Caco-2 (cell line): ENCODE measurements around the gene CCDC9. TPM values are rescaled to one million over a fixed set of nuclear protein-coding genes. Genes with fewer than 3 reads are reported as not detected.
"Not testable (repeated sequence)": the region's sequence is repeated elsewhere in the genome, so short reads cannot be mapped to it uniquely, and the experiment has no call there.

Experiments used
- BruUV-seq: library from RNA; stranded (reverse); fragments of 400-500 nt; replicated peaks from 2 replicates; lab custom pipeline; 2021; lab: Mats Ljungman, UMichigan
- CTCF ChIA-PET: fragments of 300-600 bp; sonication (Branson Sonifier 250); formaldehyde crosslinking; loops from one replicate; lab custom pipeline; 2022; ENCODE audit warnings: antibody characterized with exemption; lab: Charles Lee
- POLR2A ChIA-PET: fragments of 300-600 bp; sonication (Branson Sonifier 250); formaldehyde crosslinking; loops from one replicate; lab custom pipeline; 2022; ENCODE audit warnings: antibody characterized with exemption; lab: Charles Lee
- DNase-seq, 2 experiments: peaks; one replicate each; pipeline versions ENCODE4 v3.0.0 to v3.0.0-alpha.2; 2020 to 2022
- H3K27me3 ChIP-seq: replicated peaks from 2 replicates; pipeline ENCODE4 v1.6.0; 2011; ENCODE audit warnings: low read length; ENCODE audit not compliant: control insufficient read depth, insufficient read depth
- H3K36me3 ChIP-seq: 2 replicates; pipeline ENCODE4 v1.5.1; 2011; ENCODE audit warnings: low read length; ENCODE audit not compliant: control insufficient read depth, insufficient read depth
- H3K4me1 ChIP-seq: fragments of 250-450 bp; sonication (Bioruptor Pico); 2 replicates; pipeline ENCODE4 v1.5.1; 2020; ENCODE audit warnings: mild to moderate bottlenecking
- H3K4me3 ChIP-seq: 2 replicates; pipeline ENCODE4 v1.5.1; 2011; ENCODE audit warnings: low read depth, mild to moderate bottlenecking, control low read depth, low read length
- H3K9me3 ChIP-seq: fragments of 250-450 bp; sonication (Bioruptor Pico); 2 replicates; pipeline ENCODE4 v1.5.1; 2020; ENCODE audit warnings: mild to moderate bottlenecking, moderate library complexity
- H3K27ac Mint-ChIP-seq: one replicate; pipeline ENCODE4 v1.8.0; 2022; ENCODE audit warnings: mixed read lengths; ENCODE audit not compliant: unreplicated experiment
- H3K27me3 Mint-ChIP-seq: one replicate; pipeline ENCODE4 v1.8.0; 2022; ENCODE audit warnings: mixed read lengths; ENCODE audit not compliant: insufficient read depth, unreplicated experiment
- H3K36me3 Mint-ChIP-seq: one replicate; pipeline ENCODE4 v1.8.0; 2022; ENCODE audit warnings: mild to moderate bottlenecking, mixed read lengths; ENCODE audit not compliant: insufficient read depth, unreplicated experiment
- H3K4me1 Mint-ChIP-seq: one replicate; pipeline ENCODE4 v1.8.0; 2022; ENCODE audit warnings: low read depth, mixed read lengths; ENCODE audit not compliant: unreplicated experiment
- H3K4me3 Mint-ChIP-seq: one replicate; pipeline ENCODE4 v1.8.0; 2022; ENCODE audit warnings: mild to moderate bottlenecking, moderate library complexity, mixed read lengths; ENCODE audit not compliant: unreplicated experiment
- H3K9me3 Mint-ChIP-seq: one replicate; pipeline ENCODE4 v1.8.0; 2022; ENCODE audit warnings: mixed read lengths; ENCODE audit not compliant: unreplicated experiment
- intact Hi-C: fragments of 100-400 bp; cut with micrococcal nuclease; formaldehyde crosslinking; loops from one replicate; pipeline ENCODE4 v1.10.0; 2022; ENCODE audit not compliant: unreplicated experiment
- total RNA-seq: library from RNA; stranded (reverse); gene quantifications from 2 replicates; pipeline ENCODE4 v1.2.3, GENCODE V29; 2022
- TF ChIP-seq, protein P1 (sequence below), 2 experiments: fragments of 200-600 bp in 1 of 2; IDR thresholded peaks; 1 replicate in 1 of 2; 2 replicates in 1 of 2; pipeline versions ENCODE4 v1.5.1 to v1.8.0; 2011 to 2022; ENCODE audit warnings: antibody characterized with exemption in 1 of 2, control low read depth in 1 of 2, inconsistent platforms in 1 of 2, low read depth in 1 of 2, low read length in 1 of 2, mild to moderate bottlenecking in 1 of 2, moderate library complexity in 1 of 2; ENCODE audit not compliant: insufficient read depth in 1 of 2, severe bottlenecking in 1 of 2, unreplicated experiment in 1 of 2

The CCDC9 gene
- total RNA-seq, 1 experiment from 2014 or later: 43.1 TPM

DNA sequence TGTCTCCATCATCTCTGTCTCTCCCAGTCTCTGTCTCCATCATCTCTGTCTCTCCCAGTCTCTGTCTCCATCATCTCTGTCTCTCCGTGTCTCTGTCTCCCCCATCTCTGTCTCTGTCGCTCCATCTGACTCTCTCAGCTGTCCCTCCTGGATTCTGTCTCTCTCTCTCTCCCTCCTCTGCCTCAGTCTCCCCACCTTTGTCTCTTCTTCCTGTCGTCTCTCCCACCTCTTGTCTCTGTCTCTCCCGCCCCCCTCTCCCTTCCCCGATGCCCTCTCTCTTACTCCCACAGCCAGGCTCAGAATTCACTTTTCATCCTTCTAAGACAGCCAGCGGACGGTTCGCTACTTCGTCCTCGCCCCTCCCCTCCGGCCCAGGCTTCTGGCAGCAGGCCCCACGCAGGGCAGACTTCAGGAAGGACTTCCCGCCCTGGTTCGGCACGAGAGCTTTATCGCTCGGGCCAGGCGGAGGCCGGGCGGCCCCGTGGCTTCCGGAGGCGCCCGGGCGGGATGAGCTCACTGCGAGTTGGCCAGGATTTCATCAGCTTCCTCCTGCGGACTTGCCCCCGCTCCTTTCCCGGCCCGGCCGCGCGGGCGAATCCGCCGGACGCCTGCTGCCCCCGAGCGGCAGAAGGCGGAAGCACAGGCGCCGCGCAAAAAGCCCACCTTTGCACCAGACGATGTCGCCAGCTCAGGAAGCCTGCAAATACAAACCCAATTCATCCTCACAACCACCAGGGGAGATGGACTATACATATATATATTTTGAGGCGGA lies 12.4 kb upstream of the CCDC9 start:
- Mint-ChIP-seq H3K4me3 (no peak overlapping the region), H3K27me3 (no peaks in the 10 kb centered on the region), H3K27ac (no peak overlapping the region), H3K9me3 (no peaks in the 10 kb centered on the region), H3K4me1 (no peaks in the 10 kb centered on the region), H3K36me3 (no peaks in the 10 kb centered on the region)
- TF ChIP-seq, protein P1, sequence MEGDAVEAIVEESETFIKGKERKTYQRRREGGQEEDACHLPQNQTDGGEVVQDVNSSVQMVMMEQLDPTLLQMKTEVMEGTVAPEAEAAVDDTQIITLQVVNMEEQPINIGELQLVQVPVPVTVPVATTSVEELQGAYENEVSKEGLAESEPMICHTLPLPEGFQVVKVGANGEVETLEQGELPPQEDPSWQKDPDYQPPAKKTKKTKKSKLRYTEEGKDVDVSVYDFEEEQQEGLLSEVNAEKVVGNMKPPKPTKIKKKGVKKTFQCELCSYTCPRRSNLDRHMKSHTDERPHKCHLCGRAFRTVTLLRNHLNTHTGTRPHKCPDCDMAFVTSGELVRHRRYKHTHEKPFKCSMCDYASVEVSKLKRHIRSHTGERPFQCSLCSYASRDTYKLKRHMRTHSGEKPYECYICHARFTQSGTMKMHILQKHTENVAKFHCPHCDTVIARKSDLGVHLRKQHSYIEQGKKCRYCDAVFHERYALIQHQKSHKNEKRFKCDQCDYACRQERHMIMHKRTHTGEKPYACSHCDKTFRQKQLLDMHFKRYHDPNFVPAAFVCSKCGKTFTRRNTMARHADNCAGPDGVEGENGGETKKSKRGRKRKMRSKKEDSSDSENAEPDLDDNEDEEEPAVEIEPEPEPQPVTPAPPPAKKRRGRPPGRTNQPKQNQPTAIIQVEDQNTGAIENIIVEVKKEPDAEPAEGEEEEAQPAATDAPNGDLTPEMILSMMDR (IDR thresholded peaks at IDR 0.05; ENCODE audit: insufficient read depth in 1 of 2, low read depth in 1 of 2, low read length in 1 of 2, severe bottlenecking in 1 of 2, unreplicated experiment in 1 of 2): peak; percentile 98
- BruUV-seq: no TSS peak
- Histone ChIP-seq H3K4me3 (peak overlapping the region; percentile 51), H3K9me3 (no peaks in the 10 kb centered on the region), H3K4me1 (peaks cover 14% of the 10 kb centered on the region), H3K36me3 (no peaks in the 10 kb centered on the region), H3K27me3 (no peaks in the 10 kb centered on the region)
- intact Hi-C loops: loop anchor here (1.0 to 5.0 kb wide), 4 partner anchors 16 to 112 kb away; partner anchors contain the start of gene SAE1
- DNase-seq: peak; percentile 95 to 99
- POLR2A ChIA-PET: interaction anchor here (0.5 to 2.5 kb wide), 18 partner anchors 11 to 424 kb away, joined by 3 to 55 read pairs (median 8); partner anchors contain the start of genes CCDC9, DHX34, INAFM1 and SAE1
- CTCF ChIA-PET: interaction anchor here (0.6 to 4.5 kb wide), 40 partner anchors 9 to 384 kb away, joined by 3 to 234 read pairs (median 5); partner anchors contain the start of genes BBC3, CCDC9, DHX34 and INAFM1

DNA sequence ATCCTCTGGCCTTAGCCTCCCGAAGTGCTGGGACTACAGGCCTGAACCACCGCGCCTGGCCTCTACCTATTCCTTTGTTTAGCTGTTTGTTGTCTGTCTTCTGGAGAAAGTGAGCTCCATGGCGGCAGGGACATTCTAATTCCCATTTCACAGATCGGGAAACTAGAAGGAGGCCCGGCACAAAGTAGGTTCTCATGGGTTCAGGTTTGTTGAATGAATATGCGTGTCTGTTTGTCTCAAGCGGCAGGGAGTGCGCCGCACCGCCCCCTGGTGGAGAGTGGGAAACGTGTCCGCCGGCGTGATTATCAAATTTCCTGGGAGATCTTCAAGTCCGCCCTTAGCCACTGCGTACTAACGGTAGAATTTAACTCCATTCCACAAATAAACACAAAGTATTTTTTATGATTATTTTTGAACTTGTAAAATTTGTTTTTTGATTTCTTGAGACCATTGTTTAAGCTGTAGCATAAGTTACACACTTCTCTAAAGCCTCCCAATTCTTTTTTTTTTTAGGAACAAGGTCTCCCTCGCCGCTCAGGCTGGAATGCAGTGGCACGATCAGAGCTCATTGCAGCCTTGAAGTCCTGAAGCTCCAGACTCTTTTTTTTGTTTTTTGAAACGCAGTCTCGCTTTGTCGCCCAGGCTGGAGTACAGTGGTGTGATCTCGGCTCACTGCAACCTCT lies 8.9 kb upstream of the CCDC9 start:
- DNase-seq: peak in 1 of 2 experiments; percentile 82
- H3K27ac Mint-ChIP-seq: no peak overlapping the region
- no peak overlapping the region for H3K4me3 Mint-ChIP-seq
- no peaks in the 10 kb centered on the region for H3K9me3 Mint-ChIP-seq
- peaks cover 10% of the 10 kb centered on the region for H3K4me1 Mint-ChIP-seq
- H3K9me3 ChIP-seq: no peaks in the 10 kb centered on the region
- BruUV-seq: no TSS peak
- H3K4me1 ChIP-seq: peaks cover 3% of the 10 kb centered on the region; the same call in 1 of the 2 replicates
- H3K27me3 ChIP-seq: no peaks in the 10 kb centered on the region
- POLR2A ChIA-PET: no interaction called here
- H3K36me3 Mint-ChIP-seq: peaks cover 13% of the 10 kb centered on the region
- TF ChIP-seq, protein P1 (IDR thresholded peaks at IDR 0.05; ENCODE audit: insufficient read depth in 1 of 2, low read depth in 1 of 2, low read length in 1 of 2, severe bottlenecking in 1 of 2, unreplicated experiment in 1 of 2): peak; percentile 84 to 95
- H3K4me3 ChIP-seq: no peak overlapping the region
- H3K27me3 Mint-ChIP-seq: no peaks in the 10 kb centered on the region
- CTCF ChIA-PET: interaction anchor here (0.9 to 4.5 kb wide), 2 partner anchors 9 to 37 kb away, joined by 5 to 234 read pairs; partner anchors contain the start of gene CCDC9
- no peaks in the 10 kb centered on the region for H3K36me3 ChIP-seq
- intact Hi-C loops: loop anchor here (5.0 kb wide), 1 partner anchor 230 kb away; the partner anchor contains the start of gene NPAS1

DNA sequence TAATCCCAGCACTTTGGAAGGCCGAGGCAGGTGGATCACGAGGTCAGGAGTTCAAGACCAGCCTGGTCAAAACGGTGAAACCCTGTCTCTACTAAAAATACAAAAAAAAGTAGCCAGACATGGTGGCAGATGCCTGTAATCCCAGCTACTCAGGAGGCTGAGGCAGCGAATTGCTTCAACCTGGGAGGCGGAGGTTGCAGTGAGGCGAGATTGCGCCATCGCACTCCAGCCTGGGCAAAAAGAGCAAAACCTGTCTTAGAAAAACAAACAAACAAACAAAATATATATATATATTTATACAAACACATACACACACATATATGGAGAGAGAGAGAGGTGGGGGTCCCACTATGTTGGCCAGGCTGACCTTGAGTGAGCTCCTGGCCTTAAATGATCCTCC lies 3.3 kb upstream of the CCDC9 start:
- H3K4me3 ChIP-seq, BruUV-seq, H3K36me3 ChIP-seq, H3K9me3 ChIP-seq, H3K27me3 Mint-ChIP-seq, POLR2A ChIA-PET, DNase-seq, H3K27ac Mint-ChIP-seq, H3K4me3 Mint-ChIP-seq, H3K27me3 ChIP-seq, H3K9me3 Mint-ChIP-seq: not testable (repeated sequence)
- Mint-ChIP-seq H3K4me1 (peaks cover 16% of the 10 kb centered on the region), H3K36me3 (peaks cover 39% of the 10 kb centered on the region)
- intact Hi-C loops: loop anchor here (10.0 kb wide), 1 partner anchor 388 kb away; the partner anchor contains the start of gene ARHGAP35
- CTCF ChIA-PET: interaction anchor here (0.6 to 1.2 kb wide), 2 partner anchors 9 to 27 kb away, joined by 3 to 5 read pairs; no protein-coding TSS in a partner anchor
- peaks cover 12% of the 10 kb centered on the region for H3K4me1 ChIP-seq
